HepG2 (cell line): ENCODE measurements around the gene ACSL5. TPM values are rescaled to one million over a fixed set of nuclear protein-coding genes. Genes with fewer than 3 reads are reported as not detected.

ENCODE experiments used
- E2F2 ChIP-seq: sonication (generic); formaldehyde crosslinking; IDR thresholded peaks from 2 replicates; pipeline ENCODE4 v1.4.0; 2020; ENCODE audit warnings: missing genetic modification reagents, borderline replicate concordance
- FOXO1 ChIP-seq: sonication (generic); formaldehyde crosslinking; IDR thresholded peaks from 2 replicates; pipeline ENCODE4 v1.4.0; 2020; ENCODE audit warnings: missing genetic modification reagents
- GATAD2A ChIP-seq: IDR thresholded peaks from 2 replicates; pipeline ENCODE4 v1.6.1; 2016
- HNF4G ChIP-seq, 2 experiments: sonication (generic) in 1 of 2; formaldehyde crosslinking in 1 of 2; IDR thresholded peaks; 2 replicates each; pipeline versions ENCODE4 v1.4.0 to v1.6.1; 2011 to 2020; ENCODE audit warnings: borderline replicate concordance in 2 of 2, low read depth in 2 of 2, mild to moderate bottlenecking in 2 of 2, low read length in 1 of 2, missing genetic modification reagents in 1 of 2, moderate library complexity in 1 of 2
- PAXIP1 ChIP-seq: sonication (generic); formaldehyde crosslinking; conservative IDR thresholded peaks from 2 replicates; pipeline ENCODE4 v1.4.0; 2020; ENCODE audit warnings: mild to moderate bottlenecking, missing genetic modification reagents, moderate library complexity
- PHF21A ChIP-seq: sonication (generic); formaldehyde crosslinking; IDR thresholded peaks from 2 replicates; pipeline ENCODE4 v1.5.0; 2020; ENCODE audit warnings: mild to moderate bottlenecking, missing genetic modification reagents
- RFX1 ChIP-seq: fragments of 450-650 bp; IDR thresholded peaks from 2 replicates; pipeline ENCODE4 v1.6.1; 2017
- RFX3 ChIP-seq: IDR thresholded peaks from 2 replicates; pipeline ENCODE4 v1.6.1; 2016; ENCODE audit warnings: missing biosample characterization, missing genetic modification reagents
- SNRNP70 ChIP-seq: fragments of 200-400 bp; formaldehyde crosslinking; IDR thresholded peaks from 2 replicates; pipeline ENCODE4 v1.6.1; 2017; ENCODE audit warnings: mild to moderate bottlenecking, low read depth, low read length, moderate library complexity
- TFDP1 ChIP-seq: IDR thresholded peaks from 2 replicates; pipeline ENCODE4 v1.6.1; 2016; ENCODE audit warnings: missing compliant biosample characterization, missing genetic modification reagents, borderline replicate concordance
- ZBTB7A ChIP-seq: sonication (generic); formaldehyde crosslinking; IDR thresholded peaks from 2 replicates; pipeline ENCODE4 v1.8.0; 2022; ENCODE audit warnings: mild to moderate bottlenecking, missing genetic modification reagents
- ZMYM2 ChIP-seq: sonication (generic); formaldehyde crosslinking; IDR thresholded peaks from 2 replicates; pipeline ENCODE4 v1.8.0; 2022; ENCODE audit warnings: mild to moderate bottlenecking, missing genetic modification reagents
- ZNF276 ChIP-seq: sonication (generic); formaldehyde crosslinking; IDR thresholded peaks from 2 replicates; pipeline ENCODE4 v1.4.0; 2020; ENCODE audit warnings: mild to moderate bottlenecking, low read depth, missing genetic modification reagents
- ZNF33B ChIP-seq: sonication (generic); formaldehyde crosslinking; IDR thresholded peaks from 2 replicates; pipeline ENCODE4 v1.5.1; 2020; ENCODE audit warnings: mild to moderate bottlenecking, missing genetic modification reagents
- ZNF430 ChIP-seq: sonication (generic); formaldehyde crosslinking; IDR thresholded peaks from 2 replicates; pipeline ENCODE4 v1.9.0; 2021; ENCODE audit warnings: mild to moderate bottlenecking, missing genetic modification reagents
- ZNF616 ChIP-seq: sonication (generic); formaldehyde crosslinking; IDR thresholded peaks from 2 replicates; pipeline ENCODE4 v1.5.0; 2020; ENCODE audit warnings: low read depth, mild to moderate bottlenecking, missing genetic modification reagents
- ZNF770 ChIP-seq: sonication (generic); formaldehyde crosslinking; IDR thresholded peaks from 2 replicates; pipeline ENCODE4 v1.5.0; 2020; ENCODE audit warnings: mild to moderate bottlenecking, missing genetic modification reagents
- ZNF83 ChIP-seq: sonication (generic); formaldehyde crosslinking; IDR thresholded peaks from 2 replicates; pipeline ENCODE4 v1.4.0; 2020; ENCODE audit warnings: missing genetic modification reagents, mild to moderate bottlenecking, borderline replicate concordance
- polyA plus RNA-seq, 8 experiments: library from polyadenylated mRNA; depleted of rRNA in 3 of 8; stranded (reverse) in 7 of 8; unstranded in 1 of 8; fragments of >200 nt; fragmentation: Illumina TruSeq in 4 of 8; extraction: Trizol in 4 of 8; gene quantifications; 2 replicates each; pipeline versions ENCODE4 v1.2.1 to v1.2.3, GENCODE V29; 2011 to 2016; ENCODE audit warnings: low read depth in 4 of 8, missing spikeins in 1 of 8, mixed read lengths in 1 of 8; ENCODE audit not compliant: insufficient read depth in 1 of 8
- total RNA-seq, 5 experiments: library from RNA; depleted of rRNA; stranded (reverse); fragments of >200 nt; fragmentation: Illumina TruSeq; extraction: Trizol; gene quantifications; 2 replicates each; pipeline ENCODE4 v1.2.3, GENCODE V29; 2016; ENCODE audit warnings: low read depth in 1 of 5

Gene ACSL5
- total and polyA plus RNA-seq, 2 of the 13 experiments (the other 11 are each of a cell fraction or from before 2014, with no cell fraction given), result 56.4 to 82.5 TPM

- TF ChIP-seq ZNF770 (CRISPR knock-in tag), result no peak
- no peak for TF ChIP-seq FOXO1
- TF ChIP-seq ZNF33B (CRISPR knock-in tag), result no peak
- TF ChIP-seq ZMYM2, result 0 out of 2 replicates have a peak, but pooled peaks have one; percentile 49
- TF ChIP-seq RFX3 (CRISPR knock-in tag), result no peak
- no peak for TF ChIP-seq ZNF276 (CRISPR knock-in tag)
- no peak for TF ChIP-seq PHF21A (CRISPR knock-in tag)
- TF ChIP-seq RFX1, result no peak
- 0 out of 2 replicates have a peak, but pooled peaks have one; percentile 31 for TF ChIP-seq ZNF430
- TF ChIP-seq GATAD2A (CRISPR knock-in tag), result 0 out of 2 replicates have a peak, but pooled peaks have one; percentile 28
- no peak for TF ChIP-seq E2F2 (CRISPR knock-in tag)
- TF ChIP-seq ZNF616 (CRISPR knock-in tag), result no peak
- TF ChIP-seq ZBTB7A (CRISPR knock-in tag), result no peak
- no peak for TF ChIP-seq ZNF83
- no peak for TF ChIP-seq TFDP1 (CRISPR knock-in tag)
- peak; percentile 80 for TF ChIP-seq HNF4G (IDR thresholded peaks at IDR 0.05; ENCODE audit: borderline replicate concordance, low read depth, low read length)
- peak; percentile 66; the same call in 1 of the 2 replicates for TF ChIP-seq HNF4G (CRISPR knock-in tag; IDR thresholded peaks at IDR 0.05; ENCODE audit: borderline replicate concordance, low read depth)
- TF ChIP-seq PAXIP1 (CRISPR knock-in tag), result peak; percentile 42; the same call in 1 of the 2 replicates
- no peak for TF ChIP-seq SNRNP70
Observed at GRCh38 chr10:112352044-112352443, 21.9 kb upstream of the ACSL5 start (continued).
